ENCODE data around the gene TMC1. TPM values are rescaled to one million over a fixed set of nuclear protein-coding genes. Genes with fewer than 3 reads are reported as not detected.

Gene TMC1
- total RNA-seq, 2 experiments from 2014 or later, result not detected

DNA sequence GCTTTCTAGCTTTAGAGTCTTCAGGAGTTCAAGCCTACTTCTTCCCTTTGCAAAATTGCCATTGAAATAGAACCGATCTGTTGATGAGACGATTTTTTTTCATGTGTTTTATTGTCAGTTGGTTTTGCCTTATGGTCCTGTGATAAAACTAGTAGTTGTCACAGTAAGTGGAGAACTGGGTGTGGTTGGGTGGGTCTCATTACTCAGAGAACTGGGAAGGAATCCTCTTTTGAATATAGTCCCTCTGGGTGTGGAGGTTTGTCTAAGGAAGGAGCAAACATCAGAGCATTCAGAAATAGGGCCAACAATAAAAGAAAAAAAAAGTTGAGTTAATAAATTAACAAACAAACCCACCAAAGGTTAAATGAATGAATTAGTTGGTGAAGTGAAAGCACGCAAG is 362.5 kb downstream of the TMC1 start:
- TF ChIP-seq, protein P1, sequence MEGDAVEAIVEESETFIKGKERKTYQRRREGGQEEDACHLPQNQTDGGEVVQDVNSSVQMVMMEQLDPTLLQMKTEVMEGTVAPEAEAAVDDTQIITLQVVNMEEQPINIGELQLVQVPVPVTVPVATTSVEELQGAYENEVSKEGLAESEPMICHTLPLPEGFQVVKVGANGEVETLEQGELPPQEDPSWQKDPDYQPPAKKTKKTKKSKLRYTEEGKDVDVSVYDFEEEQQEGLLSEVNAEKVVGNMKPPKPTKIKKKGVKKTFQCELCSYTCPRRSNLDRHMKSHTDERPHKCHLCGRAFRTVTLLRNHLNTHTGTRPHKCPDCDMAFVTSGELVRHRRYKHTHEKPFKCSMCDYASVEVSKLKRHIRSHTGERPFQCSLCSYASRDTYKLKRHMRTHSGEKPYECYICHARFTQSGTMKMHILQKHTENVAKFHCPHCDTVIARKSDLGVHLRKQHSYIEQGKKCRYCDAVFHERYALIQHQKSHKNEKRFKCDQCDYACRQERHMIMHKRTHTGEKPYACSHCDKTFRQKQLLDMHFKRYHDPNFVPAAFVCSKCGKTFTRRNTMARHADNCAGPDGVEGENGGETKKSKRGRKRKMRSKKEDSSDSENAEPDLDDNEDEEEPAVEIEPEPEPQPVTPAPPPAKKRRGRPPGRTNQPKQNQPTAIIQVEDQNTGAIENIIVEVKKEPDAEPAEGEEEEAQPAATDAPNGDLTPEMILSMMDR (IDR thresholded peaks at IDR 0.05), result no peak
- no peak overlapping the region for H3K4me3 Mint-ChIP-seq
- Histone ChIP-seq H3K4me3 (ENCODE audit: low read length) (no peak overlapping the region), H3K4me1 (ENCODE audit: insufficient read depth, low read length) (no peaks in the 10 kb centered on the region), H3K27ac (ENCODE audit: low read depth in 1 of 2, low read length in 2 of 2) (no peak overlapping the region), H3K36me3 (ENCODE audit: insufficient read depth, low read length) (no peaks in the 10 kb centered on the region), H3K9me3 (ENCODE audit: control insufficient read depth in 1 of 2, insufficient read depth in 1 of 2, low read length in 2 of 2) (no peaks in the 10 kb centered on the region), H3K27me3 (ENCODE audit: control insufficient read depth in 1 of 2, insufficient read depth in 2 of 2, low read length in 2 of 2) (no peaks in the 10 kb centered on the region)
- ChIA-PET POLR2A (no interaction called here), CTCF (no interaction called here)
- H3K36me3 Mint-ChIP-seq (ENCODE audit: low read depth), result no peaks in the 10 kb centered on the region
- DNase-seq, result no peak
- intact Hi-C loops (cut with DNase I, micrococcal nuclease), result no loop called here
- no peak for ATAC-seq (ENCODE audit: poor library complexity)
- no peak overlapping the region for H3K27ac Mint-ChIP-seq
- no peaks in the 10 kb centered on the region for H3K4me1 Mint-ChIP-seq (ENCODE audit: low read depth)
- H3K27me3 Mint-ChIP-seq, result peaks cover 1% of the 10 kb centered on the region
- H3K9me3 Mint-ChIP-seq, result peaks cover 3% of the 10 kb centered on the region

DNA sequence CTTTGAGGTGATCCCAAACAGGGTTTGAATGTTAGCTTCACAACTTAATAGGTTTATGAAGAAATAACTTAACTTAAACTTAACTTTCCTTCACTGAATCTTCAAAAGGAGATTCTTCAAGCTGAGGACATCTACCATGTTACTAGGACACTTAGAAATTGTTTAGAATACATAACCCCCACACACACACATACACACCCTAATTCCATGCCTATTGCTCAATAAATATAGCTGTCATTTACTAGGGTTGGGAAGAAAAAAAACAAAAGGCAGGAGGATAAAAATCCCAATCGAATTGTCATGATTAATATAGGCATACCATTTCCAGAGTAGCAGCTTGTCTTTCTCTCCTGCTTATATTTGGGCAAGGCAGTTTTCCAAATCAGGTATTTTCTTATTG is 363.1 kb downstream of the TMC1 start:
- no peaks in the 10 kb centered on the region for H3K4me1 ChIP-seq (ENCODE audit: insufficient read depth, low read length)
- H3K9me3 ChIP-seq (ENCODE audit: control insufficient read depth in 1 of 2, insufficient read depth in 1 of 2, low read length in 2 of 2), result no peaks in the 10 kb centered on the region
- ChIA-PET POLR2A (no interaction called here), CTCF (no interaction called here)
- DNase-seq (no peak), ATAC-seq (ENCODE audit: poor library complexity) (no peak)
- H3K4me3 Mint-ChIP-seq, result no peak overlapping the region
- H3K4me1 Mint-ChIP-seq (ENCODE audit: low read depth), result no peaks in the 10 kb centered on the region
- TF ChIP-seq, protein P1 (IDR thresholded peaks at IDR 0.05), result no peak
- no peak overlapping the region for H3K4me3 ChIP-seq (ENCODE audit: low read length)
- no peak overlapping the region for H3K27ac ChIP-seq (ENCODE audit: low read depth in 1 of 2, low read length in 2 of 2)
- H3K27me3 Mint-ChIP-seq, result peaks cover 7% of the 10 kb centered on the region
- H3K27ac Mint-ChIP-seq, result no peak overlapping the region
- no peaks in the 10 kb centered on the region for H3K27me3 ChIP-seq (ENCODE audit: control insufficient read depth in 1 of 2, insufficient read depth in 2 of 2, low read length in 2 of 2)
- H3K36me3 ChIP-seq (ENCODE audit: insufficient read depth, low read length), result no peaks in the 10 kb centered on the region
- H3K36me3 Mint-ChIP-seq (ENCODE audit: low read depth), result no peaks in the 10 kb centered on the region
- peaks cover 3% of the 10 kb centered on the region for H3K9me3 Mint-ChIP-seq
- intact Hi-C loops (cut with DNase I, micrococcal nuclease), result no loop called here

Other genes starting within 250 kb of the TMC1 start
- gene ZFAND5, start 156.4 kb upstream of the TMC1 start, total RNA-seq, result 100 to 1,000 TPM; 368 TPM